GM19239 (cell line): ENCODE results near the gene FOXJ1.

Experiments used
- DNase-seq: peaks from one replicate; pipeline ENCODE4 v3.0.0; 2011; ENCODE audit warnings: low spot score; ENCODE audit not compliant: insufficient read length
- FAIRE-seq: peaks from 2 replicates; lab custom pipeline; 2011; peaks lifted over from hg19 to GRCh38; lab: Jason Lieb, UNC

The FOXJ1 gene

GRCh38 chr17:76130473-76130872 lies 10.6 kb downstream of the FOXJ1 start:
- no peak for FAIRE-seq
- DNase-seq = no peak

DNA sequence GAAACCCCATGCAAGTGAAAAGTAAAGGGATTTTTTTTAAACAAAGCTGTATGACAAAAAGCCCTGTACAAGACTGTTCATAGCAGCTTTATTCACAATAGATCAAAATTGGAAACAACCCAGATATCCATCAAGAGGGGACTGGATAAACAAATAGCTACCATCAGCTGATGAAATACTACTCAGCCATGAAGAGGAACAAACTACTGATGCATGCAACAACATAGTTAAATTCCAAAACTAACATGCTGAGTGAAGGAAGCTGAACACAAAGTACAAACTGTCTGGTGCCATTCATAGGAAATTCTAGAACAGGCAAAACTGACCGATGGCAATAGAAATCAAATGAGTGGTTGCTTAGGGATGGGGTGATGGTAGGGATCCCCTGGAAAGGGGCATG lies 15.1 kb downstream of the FOXJ1 start:
- no peak for DNase-seq
- peak; percentile 44 for FAIRE-seq

- DNase-seq (no peak), FAIRE-seq (no peak)
These were observed 15.7 kb downstream of the FOXJ1 start for GRCh38 chr17:76125391-76125675.

DNA sequence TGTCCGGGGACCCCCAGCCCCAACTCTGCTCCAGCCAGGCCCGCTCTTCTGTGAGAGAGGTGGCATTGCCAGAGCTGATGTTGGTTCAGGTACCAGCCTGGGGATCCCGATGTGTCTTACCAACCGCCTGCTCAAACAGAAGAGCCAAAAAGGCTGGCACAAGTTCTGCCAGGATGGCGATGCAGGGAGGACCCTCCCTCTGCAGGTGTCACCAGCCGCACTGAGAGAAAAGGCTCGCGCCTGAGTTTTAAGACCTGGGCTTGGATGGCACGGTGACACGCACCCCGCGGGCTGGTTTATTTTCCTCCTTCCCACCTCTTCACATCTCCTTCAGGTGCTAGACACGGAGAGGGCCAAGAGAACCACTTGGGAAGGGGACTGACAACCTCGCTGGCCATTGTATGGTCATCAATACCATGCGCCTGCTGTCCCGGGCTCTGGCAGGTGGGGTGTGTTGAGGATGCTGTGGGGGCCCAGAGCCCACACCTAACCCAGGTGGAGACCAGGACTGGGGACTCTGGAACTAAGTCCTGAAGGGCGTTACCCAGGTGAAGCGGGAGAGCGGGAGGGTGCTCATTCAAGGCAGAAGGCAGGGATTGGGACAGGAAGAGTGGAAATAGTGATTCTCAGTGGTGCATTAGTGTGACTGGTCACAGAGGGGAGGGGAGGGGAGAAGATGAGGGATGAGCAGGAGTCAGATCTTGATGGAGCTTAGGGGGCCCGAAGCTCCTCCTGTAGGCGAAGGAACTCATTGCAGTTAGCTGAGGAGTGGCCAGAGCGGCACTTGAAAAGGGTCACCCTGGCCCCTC lies 16.3 kb downstream of the FOXJ1 start:
- FAIRE-seq = no peak
- no peak for DNase-seq

DNA sequence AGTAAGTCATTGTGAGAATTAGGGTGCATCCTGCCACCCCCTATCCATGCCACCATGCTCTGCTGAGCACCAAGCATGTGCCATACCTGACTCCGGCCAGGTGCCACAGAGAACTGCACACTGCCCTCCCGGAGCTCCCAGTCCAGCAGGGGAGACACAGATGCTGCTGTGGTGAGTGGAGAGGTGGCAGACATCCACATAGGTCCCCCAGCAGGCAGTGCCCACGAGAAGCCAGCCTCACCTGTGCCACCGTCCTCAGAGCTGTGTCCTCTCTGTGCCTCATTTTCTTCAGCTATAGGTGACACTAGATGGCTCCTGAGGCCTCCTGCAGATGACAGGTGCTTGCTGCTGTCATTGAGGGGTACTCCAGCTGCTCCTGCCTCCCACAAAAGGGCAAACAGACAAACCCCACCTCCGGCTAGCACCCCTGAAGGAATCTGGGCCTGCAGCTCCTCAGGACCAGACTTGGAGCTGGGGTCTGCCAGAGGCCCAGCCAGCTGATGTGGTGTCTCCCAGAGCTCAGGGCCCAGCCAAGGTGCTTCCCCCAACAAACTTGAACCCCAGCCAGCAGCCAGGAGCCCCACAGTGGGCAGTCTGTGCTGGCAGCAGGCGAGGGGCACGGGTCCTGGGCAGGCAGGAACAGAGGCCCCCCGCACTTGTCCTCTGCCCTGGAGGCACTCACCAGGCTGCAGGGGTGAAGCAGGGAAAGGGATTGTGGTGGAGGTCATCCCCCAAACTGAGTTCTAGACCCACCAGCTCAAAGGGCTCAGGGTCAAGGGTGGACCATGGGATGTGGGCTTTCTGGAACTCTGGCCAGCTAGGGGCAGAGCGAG lies 17.1 kb downstream of the FOXJ1 start:
- DNase-seq (no peak), FAIRE-seq (no peak)

DNA sequence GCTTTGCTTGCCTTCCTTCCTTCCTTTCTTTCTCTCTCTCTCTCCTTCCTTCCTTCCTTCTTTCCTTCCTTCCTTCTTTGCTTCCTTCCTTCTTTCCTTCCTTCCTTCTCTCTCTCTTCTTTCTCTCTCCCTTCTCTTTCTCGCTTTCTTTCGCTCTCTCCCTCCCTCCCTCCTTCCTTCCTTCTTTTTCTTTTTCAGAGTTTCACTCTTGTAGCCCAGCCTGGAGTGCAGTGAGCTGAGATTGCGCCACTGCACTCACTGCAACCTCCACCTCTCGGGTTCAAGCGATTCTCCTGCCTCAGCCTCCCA lies 17.9 kb downstream of the FOXJ1 start:
- FAIRE-seq (no peak), DNase-seq (no peak)

GRCh38 chr17:76122431-76123190 lies 18.4 kb downstream of the FOXJ1 start:
- DNase-seq (no peak), FAIRE-seq (peak; percentile 40)

GRCh38 chr17:76121932-76122430 lies 19.1 kb downstream of the FOXJ1 start:
- no peak for FAIRE-seq
- no peak for DNase-seq

DNA sequence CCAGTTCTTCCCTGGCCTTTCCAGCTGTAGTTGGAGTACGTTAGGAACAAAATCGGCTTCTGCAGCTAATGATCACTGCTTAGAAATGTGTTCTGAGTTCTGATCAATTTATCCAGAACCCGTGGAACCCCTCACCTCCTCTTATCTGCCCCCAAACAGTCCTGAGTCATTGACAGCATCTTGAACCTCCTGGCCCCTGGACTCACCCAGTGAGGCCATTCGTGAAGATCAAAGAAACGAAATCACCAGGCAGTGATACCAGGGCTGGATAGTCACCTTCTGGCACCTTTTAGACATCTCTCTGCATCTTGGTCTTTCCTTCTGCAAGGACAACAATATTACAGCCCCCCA lies 20.4 kb downstream of the FOXJ1 start:
- DNase-seq (no peak), FAIRE-seq (no peak)

GRCh38 chr17:76119409-76120371 lies 21.4 kb downstream of the FOXJ1 start:
- DNase-seq (no peak), FAIRE-seq (no peak)

GRCh38 chr17:76115138-76115754 lies 25.8 kb downstream of the FOXJ1 start:
- DNase-seq (no peak), FAIRE-seq (no peak)

- no peak for FAIRE-seq
These were observed 29.1 kb downstream of the FOXJ1 start for GRCh38 chr17:76111956-76112355.

GRCh38 chr17:76107509-76107908 lies 33.5 kb downstream of the FOXJ1 start:
- FAIRE-seq = no peak
- DNase-seq = no peak

More at GRCh38 chr17:76111956-76112355, 29.1 kb downstream of the FOXJ1 start:
- DNase-seq = no peak

- no peak for DNase-seq
- FAIRE-seq = no peak
These were observed 34.3 kb downstream of the FOXJ1 start for GRCh38 chr17:76106703-76107102.

DNA sequence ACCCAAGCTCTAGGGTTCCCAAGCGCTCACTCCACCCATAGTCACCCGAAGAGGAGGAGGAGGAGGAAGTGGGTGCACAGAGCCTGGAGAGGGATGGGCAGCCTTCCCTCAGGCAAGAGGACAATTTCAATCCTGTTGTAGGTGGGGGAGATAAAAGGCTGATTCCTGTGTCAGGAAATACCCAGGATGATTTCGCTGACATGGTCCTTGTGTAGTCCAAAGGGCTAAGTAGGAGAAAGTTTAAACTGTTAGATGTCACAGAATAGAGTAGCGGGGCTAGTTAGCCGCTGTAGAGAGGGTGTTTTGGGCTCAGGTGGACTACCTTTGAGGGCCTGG lies 36.2 kb downstream of the FOXJ1 start:
- DNase-seq (no peak), FAIRE-seq (no peak)

DNA sequence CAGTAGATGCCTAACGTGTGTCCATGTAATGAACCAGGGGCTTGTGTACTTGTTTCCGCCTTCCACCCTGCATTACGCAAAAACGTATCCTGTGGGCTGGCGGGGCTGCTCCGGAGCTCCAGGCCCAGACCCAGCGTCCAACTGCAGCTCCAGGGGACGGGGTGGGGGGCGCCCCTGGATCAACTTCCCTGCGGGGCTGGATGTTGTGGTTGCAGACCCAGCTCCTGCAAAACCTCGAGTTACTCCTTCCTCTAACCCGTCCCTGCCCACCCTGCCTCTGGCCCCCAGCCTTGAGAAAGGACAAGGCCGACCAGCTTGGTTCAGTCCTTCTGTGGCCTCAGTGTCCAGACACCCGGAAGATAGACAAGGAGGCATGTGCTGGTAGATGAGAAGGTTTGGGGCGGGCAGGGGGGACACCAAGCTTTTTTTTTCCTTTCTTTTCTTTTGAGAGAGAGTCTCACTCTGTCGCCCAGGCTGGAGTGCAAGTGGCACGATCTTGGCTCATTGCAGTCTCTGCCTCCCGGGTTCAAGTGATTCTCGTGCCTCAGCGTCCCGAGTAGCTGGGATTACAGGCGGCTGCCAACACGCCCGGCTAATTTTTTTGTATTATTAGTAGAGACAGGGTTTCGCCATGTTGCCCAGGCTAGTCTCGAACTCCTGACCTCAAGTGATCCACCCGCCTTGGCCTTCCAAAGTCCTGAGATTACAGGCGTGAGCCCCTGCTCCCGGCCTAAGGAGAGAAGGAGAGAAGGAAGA lies 36.7 kb downstream of the FOXJ1 start:
- DNase-seq (no peak), FAIRE-seq (no peak)

GRCh38 chr17:76103274-76104139 lies 37.5 kb downstream of the FOXJ1 start, which contains the start of gene EXOC7:
TSS of gene EXOC7 (minus strand) at chr17:76103787. CDS start at chr17:76103692, 95 bp downstream.
- FAIRE-seq = peak; percentile 96
- peak; percentile 93 for DNase-seq

- FAIRE-seq (no peak), DNase-seq (no peak)
These were observed 38.1 kb downstream of the FOXJ1 start for GRCh38 chr17:76102944-76103273.
